WERI-Rb-1 (cell line): ENCODE measurements around the gene RCAN2.

Source experiments
- DNase-seq: peaks from one replicate; pipeline ENCODE4 v3.0.0-alpha.2; 2020
- H3K27ac ChIP-seq: fragments of 250-450 bp; sonication (Bioruptor Pico); 2 replicates; pipeline ENCODE4 v1.5.1; 2020; ENCODE audit warnings: mild to moderate bottlenecking, moderate library complexity
- H3K27me3 ChIP-seq: fragments of 250-450 bp; sonication (Bioruptor Pico); 2 replicates; pipeline ENCODE4 v1.5.1; 2021; ENCODE audit warnings: mild to moderate bottlenecking, low read depth, moderate library complexity; ENCODE audit not compliant: insufficient read depth, severe bottlenecking
- H3K36me3 ChIP-seq: fragments of 250-450 bp; sonication (Bioruptor Pico); 2 replicates; pipeline ENCODE4 v1.5.1; 2020; ENCODE audit warnings: mild to moderate bottlenecking, moderate library complexity
- H3K4me3 ChIP-seq: 2 replicates; pipeline ENCODE4 v1.5.1; 2011; ENCODE audit warnings: low read depth, mild to moderate bottlenecking, control low read depth, low read length
- H3K9me3 ChIP-seq: fragments of 250-450 bp; sonication (Bioruptor Pico); 2 replicates; pipeline ENCODE4 v1.5.1; 2021; ENCODE audit warnings: mild to moderate bottlenecking, moderate library complexity; ENCODE audit not compliant: severe bottlenecking
- TF ChIP-seq, protein P1 (sequence below): IDR thresholded peaks from 2 replicates; pipeline ENCODE4 v1.5.1; 2011; ENCODE audit warnings: low read depth, mild to moderate bottlenecking, control low read depth, inconsistent platforms, low read length

RCAN2 gene

DNA sequence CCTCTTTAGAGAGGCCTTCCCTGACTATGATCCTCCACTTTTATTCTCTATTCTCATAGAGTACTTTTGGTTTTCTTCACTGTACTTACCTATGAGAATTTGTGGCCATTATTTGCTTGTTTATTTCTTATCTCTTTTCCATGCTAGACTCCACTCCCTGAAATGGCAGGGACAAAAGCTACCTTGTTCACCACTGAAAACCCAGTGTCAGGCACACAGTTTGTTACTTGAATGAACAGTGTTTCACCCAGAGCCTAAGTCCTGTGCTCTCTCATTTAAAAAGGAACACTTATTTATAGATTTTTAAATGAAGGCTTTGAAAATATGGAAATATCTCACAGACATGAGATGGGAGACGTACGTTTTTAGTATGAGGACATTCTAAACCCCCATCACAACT lies 272.8 kb downstream of the RCAN2 start:
- no peak for DNase-seq
- Histone ChIP-seq H3K36me3 (no peaks in the 10 kb centered on the region), H3K4me3 (no peak overlapping the region), H3K9me3 (no peaks in the 10 kb centered on the region), H3K27ac (no peak overlapping the region), H3K27me3 (no peaks in the 10 kb centered on the region)
- TF ChIP-seq, protein P1, sequence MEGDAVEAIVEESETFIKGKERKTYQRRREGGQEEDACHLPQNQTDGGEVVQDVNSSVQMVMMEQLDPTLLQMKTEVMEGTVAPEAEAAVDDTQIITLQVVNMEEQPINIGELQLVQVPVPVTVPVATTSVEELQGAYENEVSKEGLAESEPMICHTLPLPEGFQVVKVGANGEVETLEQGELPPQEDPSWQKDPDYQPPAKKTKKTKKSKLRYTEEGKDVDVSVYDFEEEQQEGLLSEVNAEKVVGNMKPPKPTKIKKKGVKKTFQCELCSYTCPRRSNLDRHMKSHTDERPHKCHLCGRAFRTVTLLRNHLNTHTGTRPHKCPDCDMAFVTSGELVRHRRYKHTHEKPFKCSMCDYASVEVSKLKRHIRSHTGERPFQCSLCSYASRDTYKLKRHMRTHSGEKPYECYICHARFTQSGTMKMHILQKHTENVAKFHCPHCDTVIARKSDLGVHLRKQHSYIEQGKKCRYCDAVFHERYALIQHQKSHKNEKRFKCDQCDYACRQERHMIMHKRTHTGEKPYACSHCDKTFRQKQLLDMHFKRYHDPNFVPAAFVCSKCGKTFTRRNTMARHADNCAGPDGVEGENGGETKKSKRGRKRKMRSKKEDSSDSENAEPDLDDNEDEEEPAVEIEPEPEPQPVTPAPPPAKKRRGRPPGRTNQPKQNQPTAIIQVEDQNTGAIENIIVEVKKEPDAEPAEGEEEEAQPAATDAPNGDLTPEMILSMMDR = no peak

GRCh38 chr6:46217671-46218131 lies 273.5 kb downstream of the RCAN2 start:
- TF ChIP-seq, protein P1 = no peak
- Histone ChIP-seq H3K4me3 (no peak overlapping the region), H3K27ac (no peak overlapping the region), H3K36me3 (no peaks in the 10 kb centered on the region), H3K9me3 (no peaks in the 10 kb centered on the region), H3K27me3 (no peaks in the 10 kb centered on the region)
- DNase-seq = no peak

GRCh38 chr6:46216879-46217278 lies 274.4 kb downstream of the RCAN2 start:
- no peak overlapping the region for H3K27ac ChIP-seq
- no peaks in the 10 kb centered on the region for H3K27me3 ChIP-seq
- no peaks in the 10 kb centered on the region for H3K36me3 ChIP-seq
- no peak overlapping the region for H3K4me3 ChIP-seq
- no peak for DNase-seq
- TF ChIP-seq, protein P1 = no peak
- no peaks in the 10 kb centered on the region for H3K9me3 ChIP-seq

DNA sequence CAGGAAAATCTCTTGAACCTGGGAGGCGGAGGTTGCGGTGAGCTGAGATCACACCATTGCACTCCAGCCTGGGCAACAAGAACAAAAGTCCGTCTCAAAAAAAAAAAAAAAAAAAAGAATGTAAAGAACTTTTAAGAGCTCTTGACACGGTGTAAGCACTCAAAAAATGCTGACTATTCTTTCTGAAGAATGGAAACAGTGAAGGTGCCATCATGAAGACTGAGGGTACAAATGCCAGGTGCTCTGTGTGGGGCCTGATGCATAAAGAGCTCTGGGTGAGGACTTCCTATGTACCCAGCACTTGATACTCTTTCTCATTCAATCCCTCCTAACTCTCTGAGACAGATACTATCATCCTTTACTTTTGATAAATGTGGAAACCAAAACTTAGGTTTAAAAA lies 275.5 kb downstream of the RCAN2 start:
- no peak for DNase-seq
- H3K36me3 ChIP-seq = no peaks in the 10 kb centered on the region
- no peak overlapping the region for H3K4me3 ChIP-seq
- no peaks in the 10 kb centered on the region for H3K27me3 ChIP-seq
- no peaks in the 10 kb centered on the region for H3K9me3 ChIP-seq
- no peak overlapping the region for H3K27ac ChIP-seq
- TF ChIP-seq, protein P1 = no peak

DNA sequence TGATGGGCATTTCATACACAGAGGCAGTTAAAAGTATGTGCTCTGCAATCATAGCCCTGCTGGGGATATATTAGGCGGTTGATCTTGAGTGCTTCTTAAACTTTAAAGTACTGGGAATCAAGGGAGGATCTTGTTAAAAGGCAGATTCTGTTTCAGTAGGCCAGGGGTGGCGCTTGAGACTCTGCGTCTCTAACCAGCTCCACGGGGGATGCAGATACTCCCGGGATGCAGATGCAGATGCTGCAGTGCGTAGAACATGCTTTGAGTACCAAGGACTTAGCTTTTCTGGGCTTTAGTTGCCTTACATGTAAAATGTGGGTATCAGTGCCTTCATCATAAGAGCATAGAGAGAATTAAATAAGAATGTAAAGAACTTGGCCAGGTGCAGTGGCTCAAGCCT lies 276.0 kb downstream of the RCAN2 start:
- TF ChIP-seq, protein P1 = no peak
- no peaks in the 10 kb centered on the region for H3K36me3 ChIP-seq
- no peak for DNase-seq

DNA sequence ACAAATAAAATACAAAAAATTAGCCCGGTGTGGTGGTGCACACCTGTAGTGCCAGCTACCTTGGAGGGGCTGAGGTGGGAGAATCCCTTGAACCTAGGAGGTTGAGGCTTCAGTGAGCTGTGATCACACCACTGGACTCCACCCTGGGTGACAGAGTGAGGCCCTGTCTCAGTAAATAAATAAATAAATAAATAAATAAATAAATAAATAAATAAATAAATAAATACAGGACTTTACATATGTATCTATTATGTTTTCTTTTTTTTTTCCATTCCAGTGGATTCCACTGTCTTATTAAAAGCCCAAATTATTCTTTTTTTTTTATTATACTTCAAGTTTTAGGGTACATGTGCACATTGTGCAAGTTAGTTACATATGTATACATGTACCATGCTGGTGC lies 279.3 kb downstream of the RCAN2 start:
- no peaks in the 10 kb centered on the region for H3K36me3 ChIP-seq
- no peaks in the 10 kb centered on the region for H3K9me3 ChIP-seq
- DNase-seq = no peak
- H3K4me3 ChIP-seq = no peak overlapping the region
- H3K27ac ChIP-seq = no peak overlapping the region
- no peaks in the 10 kb centered on the region for H3K27me3 ChIP-seq
- TF ChIP-seq, protein P1 = no peak

More for the DNA sequence above, 276.0 kb downstream of the RCAN2 start:
- H3K9me3 ChIP-seq = no peaks in the 10 kb centered on the region
- no peaks in the 10 kb centered on the region for H3K27me3 ChIP-seq
- no peak overlapping the region for H3K27ac ChIP-seq
- no peak overlapping the region for H3K4me3 ChIP-seq
